Thoracic aorta (tissue), 2 donors: ENCODE results near the gene GABBR2. TPM values are rescaled to one million over a fixed set of nuclear protein-coding genes. Genes with fewer than 3 reads are reported as not detected.
"Not testable (repeated sequence)": the region's sequence is repeated elsewhere in the genome, so short reads cannot be mapped to it uniquely, and the experiment has no call there.

ENCODE experiments used
- ATAC-seq: fragments of 150-250 bp; one replicate; pipeline ENCODE4 v1.8.0; 2017; ENCODE audit warnings: low read depth; ENCODE audit not compliant: insufficient number of reproducible peaks, low FRiP score
- DNase-seq: peaks from one replicate; pipeline ENCODE4 v3.0.0-alpha.2; 2020; ENCODE audit warnings: low spot score
- H3K27ac ChIP-seq, 2 donors: fragments of 200-600 bp; sonication (generic); 1 replicate in 1 of 2; 2 replicates in 1 of 2; pipeline ENCODE4 v1.5.1; 2016; ENCODE audit warnings: mild to moderate bottlenecking in 2 of 2, moderate library complexity in 2 of 2
- H3K27me3 ChIP-seq: fragments of 200-600 bp; sonication (generic); replicated peaks from 2 replicates; pipeline ENCODE4 v1.6.0; 2016; ENCODE audit warnings: mild to moderate bottlenecking; ENCODE audit not compliant: insufficient read depth
- H3K36me3 ChIP-seq: fragments of 200-600 bp; sonication (generic); one replicate; pipeline ENCODE4 v1.5.1; 2016
- H3K4me1 ChIP-seq, 2 donors: fragments of 200-600 bp; sonication (generic); 1 replicate in 1 of 2; 2 replicates in 1 of 2; pipeline versions ENCODE4 v1.5.1 to v1.6.0; 2016; ENCODE audit warnings: low read depth in 2 of 2, mild to moderate bottlenecking in 1 of 2; ENCODE audit not compliant: control insufficient read depth in 1 of 2
- H3K4me3 ChIP-seq: fragments of 200-600 bp; sonication (generic); 2 replicates; pipeline ENCODE4 v1.5.1; 2016; ENCODE audit warnings: mild to moderate bottlenecking
- H3K9me3 ChIP-seq: fragments of 200-600 bp; sonication (generic); 2 replicates; pipeline ENCODE4 v1.5.1; 2016
- total RNA-seq, 2 donors: library from RNA; depleted of rRNA; stranded (reverse); fragments of >200 nt; gene quantifications; one replicate each; pipeline versions ENCODE4 v1.1.0 to v1.2.3, GENCODE V29; 2016
- TF ChIP-seq, protein P1 (sequence below): fragments of 200-600 bp; sonication (generic); IDR thresholded peaks from one replicate; pipeline ENCODE4 v1.5.1; 2019; ENCODE audit warnings: antibody characterized with exemption

Gene GABBR2
- total RNA-seq, 2 donors from 2014 or later: not detected

DNA sequence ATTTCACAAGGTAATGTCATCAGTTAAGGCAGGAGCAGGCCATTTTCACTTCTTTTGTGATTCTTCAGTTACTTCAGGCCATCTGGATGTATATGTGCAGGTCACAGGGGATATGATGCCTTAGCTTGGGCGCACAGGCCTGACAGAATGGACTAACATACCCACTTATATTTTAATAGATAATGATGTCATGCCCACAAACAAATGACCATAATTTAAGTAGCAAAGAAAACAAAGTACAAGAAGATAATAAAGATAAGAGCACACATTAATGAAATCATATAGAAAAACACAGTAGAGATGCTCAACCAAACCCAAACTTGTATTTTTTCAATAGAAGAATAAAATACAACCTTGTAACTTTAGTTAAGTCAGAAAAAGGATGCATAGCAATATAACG, 433.6 kb downstream of the GABBR2 start:
- H3K4me1 ChIP-seq: no peaks in the 10 kb centered on the region
- no peaks in the 10 kb centered on the region for H3K9me3 ChIP-seq
- H3K4me3 ChIP-seq: no peak overlapping the region
- TF ChIP-seq, protein P1, sequence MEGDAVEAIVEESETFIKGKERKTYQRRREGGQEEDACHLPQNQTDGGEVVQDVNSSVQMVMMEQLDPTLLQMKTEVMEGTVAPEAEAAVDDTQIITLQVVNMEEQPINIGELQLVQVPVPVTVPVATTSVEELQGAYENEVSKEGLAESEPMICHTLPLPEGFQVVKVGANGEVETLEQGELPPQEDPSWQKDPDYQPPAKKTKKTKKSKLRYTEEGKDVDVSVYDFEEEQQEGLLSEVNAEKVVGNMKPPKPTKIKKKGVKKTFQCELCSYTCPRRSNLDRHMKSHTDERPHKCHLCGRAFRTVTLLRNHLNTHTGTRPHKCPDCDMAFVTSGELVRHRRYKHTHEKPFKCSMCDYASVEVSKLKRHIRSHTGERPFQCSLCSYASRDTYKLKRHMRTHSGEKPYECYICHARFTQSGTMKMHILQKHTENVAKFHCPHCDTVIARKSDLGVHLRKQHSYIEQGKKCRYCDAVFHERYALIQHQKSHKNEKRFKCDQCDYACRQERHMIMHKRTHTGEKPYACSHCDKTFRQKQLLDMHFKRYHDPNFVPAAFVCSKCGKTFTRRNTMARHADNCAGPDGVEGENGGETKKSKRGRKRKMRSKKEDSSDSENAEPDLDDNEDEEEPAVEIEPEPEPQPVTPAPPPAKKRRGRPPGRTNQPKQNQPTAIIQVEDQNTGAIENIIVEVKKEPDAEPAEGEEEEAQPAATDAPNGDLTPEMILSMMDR: no peak
- no peak overlapping the region for H3K27ac ChIP-seq
- no peaks in the 10 kb centered on the region for H3K27me3 ChIP-seq
- ATAC-seq: no peak
- DNase-seq: no peak
- no peaks in the 10 kb centered on the region for H3K36me3 ChIP-seq

DNA sequence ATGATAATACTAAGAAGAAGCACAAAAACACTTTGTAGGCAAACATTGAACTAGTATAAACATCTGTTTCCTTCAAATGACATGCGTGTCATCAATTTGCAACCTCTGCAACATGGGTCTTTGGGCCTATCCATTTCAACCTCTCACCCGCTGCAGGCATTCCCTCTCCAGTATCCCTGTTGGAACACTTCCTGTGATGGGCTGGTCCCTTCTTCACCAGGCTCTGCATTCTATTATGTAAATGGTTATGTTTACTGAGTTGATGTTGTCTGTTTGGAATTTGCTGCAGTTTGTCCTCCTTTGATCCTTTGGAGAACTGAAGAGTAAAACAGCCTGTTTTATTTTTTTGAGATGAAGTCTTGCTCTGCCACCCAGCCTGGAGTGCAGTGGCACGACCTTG, 436.7 kb downstream of the GABBR2 start:
- Histone ChIP-seq H3K36me3 (no peaks in the 10 kb centered on the region), H3K27me3 (no peaks in the 10 kb centered on the region), H3K4me3 (no peak overlapping the region), H3K27ac (no peak overlapping the region), H3K4me1 (no peaks in the 10 kb centered on the region), H3K9me3 (no peaks in the 10 kb centered on the region)
- TF ChIP-seq, protein P1: no peak
- DNase-seq: no peak
- no peak for ATAC-seq

DNA sequence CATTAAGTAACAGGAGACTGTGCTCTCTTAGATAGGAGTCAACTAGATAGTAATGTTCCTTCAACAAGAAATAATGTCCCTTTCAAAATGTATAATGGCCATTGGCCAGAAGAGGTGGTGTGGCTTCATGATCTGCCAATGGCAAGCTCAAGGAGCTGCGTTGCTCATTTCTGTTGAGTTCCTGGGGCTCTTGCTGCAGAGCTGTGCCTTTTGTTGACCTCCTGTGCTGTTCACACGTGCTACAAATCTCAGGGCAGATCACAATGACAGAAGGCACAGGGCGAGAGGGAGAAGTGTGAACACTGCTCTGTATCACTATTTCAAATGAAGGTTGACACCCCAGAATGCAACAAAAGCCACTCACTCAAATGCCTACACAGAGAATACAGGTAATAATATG, 437.3 kb downstream of the GABBR2 start:
- Histone ChIP-seq H3K27me3 (no peaks in the 10 kb centered on the region), H3K36me3 (no peaks in the 10 kb centered on the region), H3K27ac (no peak overlapping the region), H3K4me1 (no peaks in the 10 kb centered on the region), H3K4me3 (no peak overlapping the region), H3K9me3 (no peaks in the 10 kb centered on the region)
- DNase-seq (no peak), ATAC-seq (no peak)
- TF ChIP-seq, protein P1: no peak

DNA sequence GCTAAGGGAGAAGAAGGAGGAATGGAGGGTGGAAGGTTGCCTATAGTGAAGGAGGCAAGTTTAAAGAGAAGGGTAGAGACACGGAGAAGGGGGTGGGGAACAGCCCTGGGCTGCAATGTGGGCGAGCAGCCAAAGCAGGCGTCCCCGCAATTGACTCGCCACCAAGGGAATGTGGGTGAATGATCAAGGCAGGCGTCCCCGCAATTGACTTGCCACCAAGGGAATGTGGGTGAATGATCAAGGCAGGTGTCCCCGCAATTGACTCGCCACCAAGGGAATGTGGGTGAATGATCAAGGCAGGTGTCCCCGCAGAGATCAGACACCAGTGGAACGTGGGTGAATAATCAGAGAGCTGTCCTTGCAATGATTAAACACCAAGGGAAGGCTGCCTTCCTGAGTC, 438.5 kb downstream of the GABBR2 start:
- not testable (repeated sequence) for ATAC-seq, DNase-seq, H3K9me3 ChIP-seq, H3K4me3 ChIP-seq, H3K4me1 ChIP-seq, H3K27ac ChIP-seq, H3K27me3 ChIP-seq, H3K36me3 ChIP-seq

DNA sequence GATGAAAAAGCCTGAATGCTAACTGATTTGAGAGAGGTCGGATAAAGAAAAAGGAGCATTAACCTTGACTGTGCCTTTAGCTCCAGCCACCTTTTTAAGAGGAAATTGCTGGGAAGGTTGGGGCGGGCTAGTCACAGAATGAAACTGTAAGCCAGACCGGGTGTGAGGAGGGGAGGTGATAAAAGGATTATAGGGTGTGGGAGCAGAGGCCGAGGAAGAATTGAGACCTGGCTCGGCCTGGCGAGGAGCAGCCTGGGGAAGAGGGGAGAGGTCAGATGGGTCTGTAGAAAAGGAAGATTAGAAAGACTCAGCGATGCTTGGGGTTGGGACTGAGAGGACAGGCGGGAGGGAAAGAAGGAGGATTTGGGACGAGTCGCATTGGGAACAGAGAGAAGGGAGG, 439.1 kb downstream of the GABBR2 start:
- not testable (repeated sequence) for H3K4me1 ChIP-seq, H3K9me3 ChIP-seq, H3K27ac ChIP-seq, H3K27me3 ChIP-seq, ATAC-seq, H3K36me3 ChIP-seq, H3K4me3 ChIP-seq, DNase-seq

DNA sequence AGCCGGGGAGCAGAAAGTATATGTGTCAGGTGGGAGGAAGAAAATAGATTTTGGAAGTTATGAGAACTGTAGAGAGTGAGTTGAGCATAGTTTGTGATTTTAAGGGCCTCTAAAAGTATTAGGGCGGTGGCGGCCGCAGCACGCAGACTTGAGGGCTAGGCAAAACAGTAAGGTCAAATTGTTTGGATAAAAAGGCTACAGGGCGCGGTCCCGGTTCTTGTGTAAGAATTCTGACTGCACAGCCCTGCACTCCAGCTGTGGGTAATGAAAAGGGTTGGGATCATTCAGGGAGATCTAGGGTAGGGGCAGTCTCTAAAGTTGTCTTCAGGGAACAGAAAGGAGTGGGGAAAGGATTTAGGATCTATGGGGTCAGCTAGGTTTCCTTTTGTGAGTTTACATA, 441.2 kb downstream of the GABBR2 start:
- H3K4me3 ChIP-seq, H3K27me3 ChIP-seq, ATAC-seq, H3K4me1 ChIP-seq, H3K36me3 ChIP-seq, H3K27ac ChIP-seq, H3K9me3 ChIP-seq, DNase-seq: not testable (repeated sequence)

DNA sequence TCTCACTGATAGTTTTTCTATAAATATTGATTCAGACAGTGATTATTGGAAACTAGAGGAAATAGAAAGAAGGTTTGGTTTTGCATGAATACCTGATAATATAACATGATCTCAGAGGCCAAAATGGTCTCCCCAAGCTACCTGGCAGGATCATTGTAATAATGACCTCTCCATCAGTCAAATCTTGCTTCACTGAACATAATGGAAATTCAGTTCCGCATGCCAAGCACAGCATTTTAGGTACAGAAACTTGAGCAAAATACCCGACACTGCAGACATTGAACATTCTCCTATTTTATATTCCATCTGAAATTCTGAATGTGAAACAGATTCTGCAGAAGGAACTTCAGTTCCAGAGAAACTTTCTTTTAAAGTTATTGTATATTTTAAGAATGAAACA, 444.2 kb downstream of the GABBR2 start:
- Histone ChIP-seq H3K4me3 (no peak overlapping the region), H3K9me3 (no peaks in the 10 kb centered on the region), H3K36me3 (no peaks in the 10 kb centered on the region), H3K4me1 (no peaks in the 10 kb centered on the region), H3K27ac (no peak overlapping the region), H3K27me3 (no peaks in the 10 kb centered on the region)
- ATAC-seq (no peak), DNase-seq (no peak)
- TF ChIP-seq, protein P1: no peak
